Measurements from ENCODE around the gene ILDR2.

DNA sequence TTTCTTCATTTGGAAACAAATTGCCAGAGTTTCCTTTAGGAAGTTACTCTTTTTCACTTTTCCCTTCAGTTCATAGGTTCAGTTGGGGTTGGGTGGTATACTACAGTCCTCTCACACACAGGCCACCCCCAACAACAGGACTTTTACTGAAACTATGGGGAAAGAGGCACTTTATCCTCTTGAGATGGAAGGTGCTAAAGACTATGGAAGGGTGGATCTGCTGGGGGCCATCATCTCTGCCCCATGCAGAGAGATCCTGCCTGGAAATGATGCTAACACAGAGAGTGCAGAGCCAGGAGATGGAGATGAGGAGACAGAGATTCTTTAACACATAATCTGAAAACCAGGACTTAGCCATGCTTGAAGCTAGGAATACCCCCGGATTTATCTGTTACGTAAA is 24.3 kb downstream of the ILDR2 start:
- no peak for TF ChIP-seq EZH2 (IDR thresholded peaks at IDR 0.05; ENCODE audit: low read length)
- TF ChIP-seq, protein P1, sequence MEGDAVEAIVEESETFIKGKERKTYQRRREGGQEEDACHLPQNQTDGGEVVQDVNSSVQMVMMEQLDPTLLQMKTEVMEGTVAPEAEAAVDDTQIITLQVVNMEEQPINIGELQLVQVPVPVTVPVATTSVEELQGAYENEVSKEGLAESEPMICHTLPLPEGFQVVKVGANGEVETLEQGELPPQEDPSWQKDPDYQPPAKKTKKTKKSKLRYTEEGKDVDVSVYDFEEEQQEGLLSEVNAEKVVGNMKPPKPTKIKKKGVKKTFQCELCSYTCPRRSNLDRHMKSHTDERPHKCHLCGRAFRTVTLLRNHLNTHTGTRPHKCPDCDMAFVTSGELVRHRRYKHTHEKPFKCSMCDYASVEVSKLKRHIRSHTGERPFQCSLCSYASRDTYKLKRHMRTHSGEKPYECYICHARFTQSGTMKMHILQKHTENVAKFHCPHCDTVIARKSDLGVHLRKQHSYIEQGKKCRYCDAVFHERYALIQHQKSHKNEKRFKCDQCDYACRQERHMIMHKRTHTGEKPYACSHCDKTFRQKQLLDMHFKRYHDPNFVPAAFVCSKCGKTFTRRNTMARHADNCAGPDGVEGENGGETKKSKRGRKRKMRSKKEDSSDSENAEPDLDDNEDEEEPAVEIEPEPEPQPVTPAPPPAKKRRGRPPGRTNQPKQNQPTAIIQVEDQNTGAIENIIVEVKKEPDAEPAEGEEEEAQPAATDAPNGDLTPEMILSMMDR (optimal IDR thresholded peaks at IDR 0.05 in 1 of 3, IDR thresholded peaks at IDR 0.05 in 1 of 3, conservative IDR thresholded peaks at IDR 0.05 in 1 of 3; ENCODE audit: extremely low read depth in 1 of 3, insufficient read depth in 2 of 3, low read length in 3 of 3) = no peak
